Spinal cord (tissue), 10 donors: Measurements from ENCODE around the gene IFT27. TPM values are rescaled to one million over a fixed set of nuclear protein-coding genes. Genes with fewer than 3 reads are reported as not detected.
"Not testable (repeated sequence)": the region's sequence is repeated elsewhere in the genome, so short reads cannot be mapped to it uniquely, and the experiment has no call there.

Experiments used
- DNase-seq, 6 donors: peaks; one replicate each; pipeline versions ENCODE4 v3.0.0 to v3.0.0-alpha.2; 2013 to 2015; ENCODE audit warnings: low spot score in 6 of 6, low read depth in 4 of 6
- H3K27ac ChIP-seq: one replicate; pipeline ENCODE4 v1.5.1; 2013; ENCODE audit warnings: low read depth, low read length, control low read depth
- H3K27me3 ChIP-seq: one replicate; pipeline ENCODE4 v1.6.1; 2013; ENCODE audit warnings: low read length; ENCODE audit not compliant: control insufficient read depth, insufficient read depth
- H3K36me3 ChIP-seq: one replicate; pipeline ENCODE4 v1.6.1; 2013; ENCODE audit warnings: low read length; ENCODE audit not compliant: control insufficient read depth, insufficient read depth
- H3K4me1 ChIP-seq: one replicate; pipeline ENCODE4 v1.6.1; 2013; ENCODE audit warnings: low read length; ENCODE audit not compliant: control insufficient read depth, insufficient read depth
- H3K4me3 ChIP-seq: one replicate; pipeline ENCODE4 v1.5.1; 2013; ENCODE audit warnings: low read depth, low read length, control low read depth
- H3K9me3 ChIP-seq: one replicate; pipeline ENCODE4 v1.6.1; 2013; ENCODE audit warnings: low read length; ENCODE audit not compliant: control insufficient read depth, insufficient read depth
- WGBS: methylation state at CpG from one replicate; pipeline ENCODE4 v1.1.5; 2013; ENCODE audit warnings: missing lambda C conversion rate; ENCODE audit not compliant: insufficient coverage; 5-methylcytosine and 5-hydroxymethylcytosine counted together
- polyA plus RNA-seq, 2 donors: library from polyadenylated mRNA; unstranded; fragments of 120-200 nt; gene quantifications; one replicate each; pipeline ENCODE4 v1.2.1, GENCODE V29; 2013; ENCODE audit not compliant: insufficient read length in 2 of 2
- total RNA-seq, 2 donors: library from RNA; depleted of rRNA in 1 of 2; stranded (reverse); fragments of 120-200 nt in 1 of 2; fragments of >200 nt in 1 of 2; gene quantifications; one replicate each; pipeline versions ENCODE4 v1.2.3 to v1.2.4, GENCODE V29; 2013 to 2014
- donor health status: healthy.

IFT27 gene
- total and polyA plus RNA-seq, 4 donors, result 17.0 to 72.3 (median 55.1) TPM

- Histone ChIP-seq H3K27me3 (no peaks in the 10 kb centered on the region), H3K4me1 (peaks cover 23% of the 10 kb centered on the region), H3K4me3 (no peak overlapping the region), H3K27ac (no peak overlapping the region), H3K9me3 (no peaks in the 10 kb centered on the region), H3K36me3 (peaks cover 40% of the 10 kb centered on the region)
- DNase-seq, result no peak
- WGBS, result 86% methylated on average over 16 of the region's 19 CpGs
These were observed 16.3 kb downstream of the IFT27 start for GRCh38 chr22:36759481-36760159.

GRCh38 chr22:36758792-36759271 lies 17.1 kb downstream of the IFT27 start:
- Histone ChIP-seq H3K4me1 (peaks cover 23% of the 10 kb centered on the region), H3K4me3 (no peak overlapping the region), H3K36me3 (peaks cover 33% of the 10 kb centered on the region), H3K27ac (no peak overlapping the region), H3K27me3 (no peaks in the 10 kb centered on the region), H3K9me3 (no peaks in the 10 kb centered on the region)
- WGBS, result 80% methylated on average over 15 of the region's 15 CpGs
- DNase-seq, result no peak

GRCh38 chr22:36757668-36758211 lies 18.2 kb downstream of the IFT27 start:
- 49% methylated on average over 15 of the region's 19 CpGs for WGBS
- H3K9me3 ChIP-seq, result no peaks in the 10 kb centered on the region
- no peak overlapping the region for H3K4me3 ChIP-seq
- no peak overlapping the region for H3K27ac ChIP-seq
- H3K27me3 ChIP-seq, result no peaks in the 10 kb centered on the region
- H3K4me1 ChIP-seq, result peaks cover 23% of the 10 kb centered on the region
- peak in 3 of 6 donors; percentile 22 to 77 (median 65) for DNase-seq
- peaks cover 24% of the 10 kb centered on the region for H3K36me3 ChIP-seq

- Histone ChIP-seq H3K4me3 (no peak overlapping the region), H3K9me3 (no peaks in the 10 kb centered on the region), H3K27ac (no peak overlapping the region), H3K36me3 (peaks cover 20% of the 10 kb centered on the region), H3K27me3 (no peaks in the 10 kb centered on the region), H3K4me1 (peaks cover 23% of the 10 kb centered on the region)
- no peak for DNase-seq
- WGBS, result 60% methylated on average over 19 of the region's 28 CpGs
These were observed 18.9 kb downstream of the IFT27 start for GRCh38 chr22:36756746-36757655.

GRCh38 chr22:36756031-36756430 lies 19.9 kb downstream of the IFT27 start:
- H3K27ac ChIP-seq, result no peak overlapping the region
- H3K36me3 ChIP-seq, result peaks cover 17% of the 10 kb centered on the region
- no peaks in the 10 kb centered on the region for H3K27me3 ChIP-seq
- no peak overlapping the region for H3K4me3 ChIP-seq
- WGBS, result 76% methylated on average over 7 of the region's 7 CpGs
- no peaks in the 10 kb centered on the region for H3K9me3 ChIP-seq
- peaks cover 23% of the 10 kb centered on the region for H3K4me1 ChIP-seq
- DNase-seq, result no peak

GRCh38 chr22:36755316-36755715 lies 20.6 kb downstream of the IFT27 start:
- no peak overlapping the region for H3K27ac ChIP-seq
- H3K4me3 ChIP-seq, result no peak overlapping the region
- 92% methylated on average over 4 of the region's 6 CpGs for WGBS

GRCh38 chr22:36754881-36755280 lies 21.0 kb downstream of the IFT27 start:
- DNase-seq, H3K4me3 ChIP-seq, H3K27ac ChIP-seq, H3K9me3 ChIP-seq, H3K27me3 ChIP-seq: not testable (repeated sequence)
- 94% methylated on average over 8 of the region's 9 CpGs for WGBS
- peaks cover 16% of the 10 kb centered on the region for H3K36me3 ChIP-seq
- peaks cover 27% of the 10 kb centered on the region for H3K4me1 ChIP-seq

More at GRCh38 chr22:36755316-36755715, 20.6 kb downstream of the IFT27 start:
- Histone ChIP-seq H3K9me3 (no peaks in the 10 kb centered on the region), H3K36me3 (peaks cover 17% of the 10 kb centered on the region), H3K27me3 (no peaks in the 10 kb centered on the region), H3K4me1 (peaks cover 23% of the 10 kb centered on the region)
- no peak for DNase-seq

- H3K27me3 ChIP-seq, result no peaks in the 10 kb centered on the region
- WGBS, result 80% methylated on average over 12 of the region's 12 CpGs
- H3K4me3 ChIP-seq, result no peak overlapping the region
These were observed 22.0 kb downstream of the IFT27 start for GRCh38 chr22:36753916-36754315.

GRCh38 chr22:36753120-36753802 lies 22.7 kb downstream of the IFT27 start:
- WGBS, result 84% methylated on average over 3 of the region's 4 CpGs
- Histone ChIP-seq H3K36me3 (peaks cover 6% of the 10 kb centered on the region), H3K27ac (no peak overlapping the region), H3K27me3 (no peaks in the 10 kb centered on the region), H3K4me3 (no peak overlapping the region), H3K9me3 (no peaks in the 10 kb centered on the region), H3K4me1 (peaks cover 30% of the 10 kb centered on the region)
- DNase-seq, result no peak

More at GRCh38 chr22:36753916-36754315, 22.0 kb downstream of the IFT27 start:
- Histone ChIP-seq H3K36me3 (peaks cover 10% of the 10 kb centered on the region), H3K9me3 (no peaks in the 10 kb centered on the region), H3K27ac (no peak overlapping the region), H3K4me1 (peaks cover 30% of the 10 kb centered on the region)
- no peak for DNase-seq
